Natural killer cell (primary cell): ENCODE data around the gene RRP15. TPM values are rescaled to one million over a fixed set of nuclear protein-coding genes. Genes with fewer than 3 reads are reported as not detected.

ENCODE experiments used
- ATAC-seq, 3 donors: fragments of 150-1000 bp in 2 of 3; fragments of 200-7000 bp in 1 of 3; cut with Tn5 transposase; 1 replicate in 1 of 3; 2 replicates in 2 of 3; pipeline ENCODE4 v1.10.0; 2021; ENCODE audit warnings: mild to moderate bottlenecking in 2 of 3, moderate library complexity in 2 of 3
- DNase-seq, 2 donors: peaks; one replicate each; pipeline versions ENCODE4 v3.0.0 to v3.0.0-alpha.2; 2013 to 2021; ENCODE audit warnings: mixed read lengths in 1 of 2
- H3K27ac ChIP-seq: one replicate; pipeline ENCODE4 v1.5.1; 2013; ENCODE audit warnings: mild to moderate bottlenecking, low read length
- H3K27me3 ChIP-seq: one replicate; pipeline ENCODE4 v1.6.1; 2013; ENCODE audit warnings: low read length; ENCODE audit not compliant: control insufficient read depth, insufficient read depth
- H3K36me3 ChIP-seq: one replicate; pipeline ENCODE4 v1.6.1; 2013; ENCODE audit warnings: low read length; ENCODE audit not compliant: control insufficient read depth, insufficient read depth
- H3K4me1 ChIP-seq: one replicate; pipeline ENCODE4 v1.6.1; 2013; ENCODE audit warnings: low read length; ENCODE audit not compliant: control insufficient read depth, insufficient read depth
- H3K4me3 ChIP-seq: one replicate; pipeline ENCODE4 v1.5.1; 2013; ENCODE audit warnings: low read length
- H3K9me3 ChIP-seq: one replicate; pipeline ENCODE4 v1.6.1; 2013; ENCODE audit warnings: low read length; ENCODE audit not compliant: control insufficient read depth, insufficient read depth
- H3K27ac Mint-ChIP-seq, 2 donors: one replicate each; pipeline ENCODE4 v1.8.0; 2022; ENCODE audit warnings: mild to moderate bottlenecking in 2 of 2, mixed read lengths in 2 of 2, moderate library complexity in 1 of 2
- H3K27me3 Mint-ChIP-seq, 2 donors: one replicate each; pipeline ENCODE4 v1.8.0; 2022; ENCODE audit warnings: low read depth in 2 of 2, mixed read lengths in 2 of 2
- H3K36me3 Mint-ChIP-seq: one replicate; pipeline ENCODE4 v1.8.0; 2022; ENCODE audit warnings: mixed read lengths
- H3K4me1 Mint-ChIP-seq, 2 donors: one replicate each; pipeline ENCODE4 v1.8.0; 2022; ENCODE audit warnings: mixed read lengths in 2 of 2
- H3K4me3 Mint-ChIP-seq: one replicate; pipeline ENCODE4 v1.8.0; 2022; ENCODE audit warnings: mild to moderate bottlenecking, moderate library complexity, mixed read lengths
- H3K9me3 Mint-ChIP-seq, 2 donors: one replicate each; pipeline ENCODE4 v1.8.0; 2022; ENCODE audit warnings: mixed read lengths in 2 of 2
- CTCF ChIP-seq: fragments of 200-600 bp; IDR thresholded peaks from one replicate; pipeline ENCODE4 v1.8.0; 2022; ENCODE audit warnings: antibody characterized with exemption
- WGBS: methylation state at CpG from one replicate; pipeline ENCODE4 v1.1.7; 2013; ENCODE audit warnings: missing lambda C conversion rate; ENCODE audit not compliant: insufficient coverage; 5-methylcytosine and 5-hydroxymethylcytosine counted together
- intact Hi-C: fragments of 100-400 bp; cut with micrococcal nuclease; formaldehyde crosslinking; loops from one replicate; pipeline ENCODE4 v1.14.2; 2022
- total RNA-seq, 4 donors: library from RNA; stranded (reverse); fragments of 120-200 nt in 1 of 4; gene quantifications; one replicate each; pipeline versions ENCODE4 v1.2.3 to v1.2.4, GENCODE V29; 2013 to 2022

Gene RRP15
- total RNA-seq, 3 donors from 2014 or later (not counting 1 experiment from before 2014, with no cell fraction given), result 9.2 to 15.3 (median 13.3) TPM

GRCh38 chr1:218347723-218348627, 62.9 kb downstream of the RRP15 start:
- no peaks in the 10 kb centered on the region for H3K9me3 Mint-ChIP-seq
- peak overlapping the region; percentile 22 for H3K4me3 Mint-ChIP-seq

GRCh38 chr1:218348628-218349071, 63.6 kb downstream of the RRP15 start:
- Histone ChIP-seq H3K9me3 (no peaks in the 10 kb centered on the region), H3K27me3 (peaks cover 8% of the 10 kb centered on the region), H3K27ac (no peak overlapping the region), H3K4me1 (peaks cover 28% of the 10 kb centered on the region), H3K4me3 (no peak overlapping the region), H3K36me3 (no peaks in the 10 kb centered on the region)
- intact Hi-C loops, result no loop called here
- Mint-ChIP-seq H3K36me3 (no peaks in the 10 kb centered on the region), H3K27me3 (peaks cover 25 to 39% of the 10 kb centered on the region in 2 donors), H3K4me1 (peaks cover 10 to 28% of the 10 kb centered on the region in 2 donors), H3K9me3 (no peaks in the 10 kb centered on the region), H3K4me3 (no peak overlapping the region), H3K27ac (no peak overlapping the region)
- 88% methylated on average over 2 of the region's 3 CpGs for WGBS
- DNase-seq (no peak), ATAC-seq (no peak)
- TF ChIP-seq CTCF, result no peak

More at GRCh38 chr1:218347723-218348627, 62.9 kb downstream of the RRP15 start:
- H3K4me3 ChIP-seq, result no peak overlapping the region
- H3K36me3 ChIP-seq, result no peaks in the 10 kb centered on the region
- peaks cover 10 to 28% of the 10 kb centered on the region in 2 donors for H3K4me1 Mint-ChIP-seq
- no peaks in the 10 kb centered on the region for H3K9me3 ChIP-seq
- H3K27me3 Mint-ChIP-seq, result peaks cover 25 to 39% of the 10 kb centered on the region in 2 donors
- TF ChIP-seq CTCF, result no peak
- no peak overlapping the region for H3K27ac Mint-ChIP-seq
- no peaks in the 10 kb centered on the region for H3K36me3 Mint-ChIP-seq
- no peak overlapping the region for H3K27ac ChIP-seq
- no peak for DNase-seq
- WGBS, result 29% methylated on average over 7 of the region's 9 CpGs
- peaks cover 28% of the 10 kb centered on the region for H3K4me1 ChIP-seq
- ATAC-seq, result no peak
- H3K27me3 ChIP-seq, result peaks cover 8% of the 10 kb centered on the region
- intact Hi-C loops, result no loop called here

- Histone ChIP-seq H3K27ac (no peak overlapping the region), H3K27me3 (peaks cover 3% of the 10 kb centered on the region), H3K9me3 (no peaks in the 10 kb centered on the region), H3K4me3 (no peak overlapping the region), H3K36me3 (no peaks in the 10 kb centered on the region), H3K4me1 (peaks cover 28% of the 10 kb centered on the region)
- DNase-seq (no peak), ATAC-seq (no peak)
- no peaks in the 10 kb centered on the region for H3K9me3 Mint-ChIP-seq
- TF ChIP-seq CTCF, result no peak
- no peak overlapping the region for H3K27ac Mint-ChIP-seq
- no peaks in the 10 kb centered on the region for H3K36me3 Mint-ChIP-seq
- H3K27me3 Mint-ChIP-seq, result peaks cover 25 to 39% of the 10 kb centered on the region in 2 donors
- no peak overlapping the region for H3K4me3 Mint-ChIP-seq
- 89% methylated on average over 4 of the region's 5 CpGs for WGBS
- intact Hi-C loops, result no loop called here
- H3K4me1 Mint-ChIP-seq, result peaks cover 10 to 28% of the 10 kb centered on the region in 2 donors
Observed at GRCh38 chr1:218349348-218350034, 64.4 kb downstream of the RRP15 start.
